ENCODE measurements around the gene SGMS1.

Gene SGMS1

GRCh38 chr10:50461123-50461522 is 162.6 kb downstream of the SGMS1 start:
- no peak for DNase-seq
- no peak overlapping the region for H4K8ac ChIP-seq (ENCODE audit: low read length)
- H2BK12ac ChIP-seq (ENCODE audit: low read length in 2 of 2): no peak overlapping the region
- no peak overlapping the region for H3K23ac ChIP-seq (ENCODE audit: low read length in 2 of 2)
- no peak overlapping the region for H3K18ac ChIP-seq (ENCODE audit: low read depth in 1 of 2, low read length in 2 of 2)
- no peak overlapping the region for H2AK5ac ChIP-seq (ENCODE audit: low read length, severe bottlenecking)
- no peaks in the 10 kb centered on the region for H3K27me3 ChIP-seq (ENCODE audit: control insufficient read depth in 1 of 2, insufficient read depth in 1 of 2, low read length in 2 of 2)
- no peak overlapping the region for H3K27ac ChIP-seq (ENCODE audit: low read length, poor library complexity, severe bottlenecking)
- H2BK5ac ChIP-seq (ENCODE audit: low read depth, low read length, poor library complexity, severe bottlenecking): no peak overlapping the region
- no peak overlapping the region for H3K14ac ChIP-seq (ENCODE audit: low read length in 2 of 2)
- WGBS: no CpG with 5 or more reads among the region's 1 CpG
- H3K4ac ChIP-seq (ENCODE audit: low read depth in 1 of 2, low read length in 2 of 2): no peak overlapping the region
- H2AFZ ChIP-seq (ENCODE audit: low read depth, low read length): no peak overlapping the region
- no peaks in the 10 kb centered on the region for H3K9me3 ChIP-seq (ENCODE audit: control insufficient read depth, low read length)
- H2BK15ac ChIP-seq (ENCODE audit: low read depth, poor library complexity, severe bottlenecking): no peak overlapping the region
- no peak overlapping the region for H2BK120ac ChIP-seq (ENCODE audit: low read depth, low read length)
- H3K9ac ChIP-seq (ENCODE audit: low read length): no peak overlapping the region
- H3K79me1 ChIP-seq (replicated peaks; ENCODE audit: low read length, poor library complexity, severe bottlenecking): peaks cover 2% of the 10 kb centered on the region
- no peak overlapping the region for H3K4me3 ChIP-seq (ENCODE audit: insufficient read depth in 1 of 2, low read depth in 1 of 2, low read length in 2 of 2)
- no peaks in the 10 kb centered on the region for H3K4me1 ChIP-seq (ENCODE audit: control insufficient read depth, insufficient read depth, low read depth, low read length)
- H3K4me2 ChIP-seq (ENCODE audit: low read length, poor library complexity, severe bottlenecking): no peak overlapping the region
- peaks cover 0 to 11% of the 10 kb centered on the region in 2 experiments for H3K36me3 ChIP-seq (ENCODE audit: control insufficient read depth in 1 of 2, insufficient read depth in 2 of 2, low read depth in 1 of 2, low read length in 2 of 2)
- H4K91ac ChIP-seq (ENCODE audit: low read length): no peak overlapping the region

GRCh38 chr10:50456719-50457118 is 167.0 kb downstream of the SGMS1 start:
- H3K14ac ChIP-seq (ENCODE audit: low read length in 2 of 2): no peak overlapping the region
- no peak overlapping the region for H3K4me2 ChIP-seq (ENCODE audit: low read length, poor library complexity, severe bottlenecking)
- 80% methylated on average over 1 of the region's 2 CpGs for WGBS

GRCh38 chr10:50453940-50454339 is 169.8 kb downstream of the SGMS1 start:
- Histone ChIP-seq H3K4me2 (ENCODE audit: low read length, poor library complexity, severe bottlenecking) (no peak overlapping the region), H2BK120ac (ENCODE audit: low read depth, low read length) (no peak overlapping the region), H2BK12ac (ENCODE audit: low read length in 2 of 2) (no peak overlapping the region), H3K79me1 (replicated peaks; ENCODE audit: low read length, poor library complexity, severe bottlenecking) (no peaks in the 10 kb centered on the region), H2BK15ac (ENCODE audit: low read depth, poor library complexity, severe bottlenecking) (no peak overlapping the region), H3K9ac (ENCODE audit: low read length) (no peak overlapping the region), H3K27me3 (ENCODE audit: control insufficient read depth in 1 of 2, insufficient read depth in 1 of 2, low read length in 2 of 2) (no peaks in the 10 kb centered on the region), H4K8ac (ENCODE audit: low read length) (no peak overlapping the region), H2AFZ (ENCODE audit: low read depth, low read length) (no peak overlapping the region), H3K4me1 (ENCODE audit: control insufficient read depth, insufficient read depth, low read depth, low read length) (no peaks in the 10 kb centered on the region), H3K4me3 (ENCODE audit: insufficient read depth in 1 of 2, low read depth in 1 of 2, low read length in 2 of 2) (no peak overlapping the region), H2AK5ac (ENCODE audit: low read length, severe bottlenecking) (no peak overlapping the region), H4K91ac (ENCODE audit: low read length) (no peak overlapping the region), H3K4ac (ENCODE audit: low read depth in 1 of 2, low read length in 2 of 2) (no peak overlapping the region), H3K27ac (ENCODE audit: low read length, poor library complexity, severe bottlenecking) (no peak overlapping the region), H3K23ac (ENCODE audit: low read length in 2 of 2) (no peak overlapping the region), H3K36me3 (ENCODE audit: control insufficient read depth in 1 of 2, insufficient read depth in 2 of 2, low read depth in 1 of 2, low read length in 2 of 2) (no peaks in the 10 kb centered on the region), H3K9me3 (ENCODE audit: control insufficient read depth, low read length) (no peaks in the 10 kb centered on the region), H3K18ac (ENCODE audit: low read depth in 1 of 2, low read length in 2 of 2) (no peak overlapping the region), H2BK5ac (ENCODE audit: low read depth, low read length, poor library complexity, severe bottlenecking) (no peak overlapping the region), H3K14ac (ENCODE audit: low read length in 2 of 2) (no peak overlapping the region)
- WGBS: 9% methylated on average over 1 of the region's 1 CpG
- no peak for DNase-seq

More at GRCh38 chr10:50456719-50457118, 167.0 kb downstream of the SGMS1 start:
- Histone ChIP-seq H3K36me3 (ENCODE audit: control insufficient read depth in 1 of 2, insufficient read depth in 2 of 2, low read depth in 1 of 2, low read length in 2 of 2) (peaks cover 0 to 11% of the 10 kb centered on the region in 2 experiments), H2BK120ac (ENCODE audit: low read depth, low read length) (no peak overlapping the region), H3K18ac (ENCODE audit: low read depth in 1 of 2, low read length in 2 of 2) (no peak overlapping the region), H3K27ac (ENCODE audit: low read length, poor library complexity, severe bottlenecking) (no peak overlapping the region), H3K4me3 (ENCODE audit: insufficient read depth in 1 of 2, low read depth in 1 of 2, low read length in 2 of 2) (no peak overlapping the region), H2BK15ac (ENCODE audit: low read depth, poor library complexity, severe bottlenecking) (no peak overlapping the region), H3K4ac (ENCODE audit: low read depth in 1 of 2, low read length in 2 of 2) (no peak overlapping the region), H3K79me1 (replicated peaks; ENCODE audit: low read length, poor library complexity, severe bottlenecking) (no peaks in the 10 kb centered on the region), H4K91ac (ENCODE audit: low read length) (no peak overlapping the region), H2BK12ac (ENCODE audit: low read length in 2 of 2) (no peak overlapping the region), H2BK5ac (ENCODE audit: low read depth, low read length, poor library complexity, severe bottlenecking) (no peak overlapping the region), H3K9me3 (ENCODE audit: control insufficient read depth, low read length) (no peaks in the 10 kb centered on the region), H2AFZ (ENCODE audit: low read depth, low read length) (no peak overlapping the region), H4K8ac (ENCODE audit: low read length) (no peak overlapping the region), H3K23ac (ENCODE audit: low read length in 2 of 2) (no peak overlapping the region), H3K4me1 (ENCODE audit: control insufficient read depth, insufficient read depth, low read depth, low read length) (no peaks in the 10 kb centered on the region), H3K9ac (ENCODE audit: low read length) (no peak overlapping the region), H3K27me3 (ENCODE audit: control insufficient read depth in 1 of 2, insufficient read depth in 1 of 2, low read length in 2 of 2) (no peaks in the 10 kb centered on the region), H2AK5ac (ENCODE audit: low read length, severe bottlenecking) (no peak overlapping the region)
- no peak for DNase-seq

- no peak overlapping the region for H3K9ac ChIP-seq (ENCODE audit: low read length)
- H3K9me3 ChIP-seq (ENCODE audit: control insufficient read depth, low read length): no peaks in the 10 kb centered on the region
- H3K4me1 ChIP-seq (ENCODE audit: control insufficient read depth, insufficient read depth, low read depth, low read length): no peaks in the 10 kb centered on the region
- H2AFZ ChIP-seq (ENCODE audit: low read depth, low read length): no peak overlapping the region
- H4K91ac ChIP-seq (ENCODE audit: low read length): no peak overlapping the region
- DNase-seq: no peak
- H3K18ac ChIP-seq (ENCODE audit: low read depth in 1 of 2, low read length in 2 of 2): no peak overlapping the region
- no peaks in the 10 kb centered on the region for H3K79me1 ChIP-seq (replicated peaks; ENCODE audit: low read length, poor library complexity, severe bottlenecking)
- no peak overlapping the region for H3K4ac ChIP-seq (ENCODE audit: low read depth in 1 of 2, low read length in 2 of 2)
- no peak overlapping the region for H2BK12ac ChIP-seq (ENCODE audit: low read length in 2 of 2)
- H3K4me2 ChIP-seq (ENCODE audit: low read length, poor library complexity, severe bottlenecking): no peak overlapping the region
- no peak overlapping the region for H3K23ac ChIP-seq (ENCODE audit: low read length in 2 of 2)
- no peaks in the 10 kb centered on the region for H3K36me3 ChIP-seq (ENCODE audit: control insufficient read depth in 1 of 2, insufficient read depth in 2 of 2, low read depth in 1 of 2, low read length in 2 of 2)
- no peak overlapping the region for H3K27ac ChIP-seq (ENCODE audit: low read length, poor library complexity, severe bottlenecking)
- no peak overlapping the region for H4K8ac ChIP-seq (ENCODE audit: low read length)
- H3K27me3 ChIP-seq (ENCODE audit: control insufficient read depth in 1 of 2, insufficient read depth in 1 of 2, low read length in 2 of 2): no peaks in the 10 kb centered on the region
- H3K4me3 ChIP-seq (ENCODE audit: insufficient read depth in 1 of 2, low read depth in 1 of 2, low read length in 2 of 2): no peak overlapping the region
- no peak overlapping the region for H2BK15ac ChIP-seq (ENCODE audit: low read depth, poor library complexity, severe bottlenecking)
- no peak overlapping the region for H2BK5ac ChIP-seq (ENCODE audit: low read depth, low read length, poor library complexity, severe bottlenecking)
- H2AK5ac ChIP-seq (ENCODE audit: low read length, severe bottlenecking): no peak overlapping the region
- H3K14ac ChIP-seq (ENCODE audit: low read length in 2 of 2): no peak overlapping the region
- no peak overlapping the region for H2BK120ac ChIP-seq (ENCODE audit: low read depth, low read length)
- WGBS: 100% methylated on average over 1 of the region's 2 CpGs
Observed at GRCh38 chr10:50452603-50453002, 171.2 kb downstream of the SGMS1 start.
